Liver (tissue), 9 donors: ENCODE results near the gene GFOD2. TPM values are rescaled to one million over a fixed set of nuclear protein-coding genes. Genes with fewer than 3 reads are reported as not detected.

Source experiments
- DNase-seq: peaks from one replicate; pipeline ENCODE4 v3.0.0-alpha.2; 2017; ENCODE audit warnings: low spot score
- H3K27ac ChIP-seq, 2 donors: one replicate each; pipeline ENCODE4 v1.7.0; 2013; ENCODE audit warnings: inconsistent platforms in 2 of 2, low read length in 2 of 2, control low read depth in 1 of 2, low read depth in 1 of 2, mild to moderate bottlenecking in 1 of 2
- H3K27me3 ChIP-seq, 4 donors: one replicate each; pipeline versions ENCODE4 v1.6.1 to v1.7.0; 2013; ENCODE audit warnings: low read length in 3 of 4, inconsistent platforms in 1 of 4, mild to moderate bottlenecking in 1 of 4, moderate library complexity in 1 of 4; ENCODE audit not compliant: control insufficient read depth in 4 of 4, insufficient read depth in 4 of 4
- H3K36me3 ChIP-seq, 4 donors: one replicate each; pipeline versions ENCODE4 v1.6.1 to v1.7.0; 2013; ENCODE audit warnings: low read length in 3 of 4, mild to moderate bottlenecking in 3 of 4, low read depth in 1 of 4, moderate library complexity in 1 of 4; ENCODE audit not compliant: control insufficient read depth in 4 of 4, insufficient read depth in 3 of 4
- H3K4me1 ChIP-seq, 4 donors: one replicate each; pipeline versions ENCODE4 v1.6.1 to v1.7.0; 2013; ENCODE audit warnings: low read length in 3 of 4, mild to moderate bottlenecking in 3 of 4, moderate library complexity in 1 of 4; ENCODE audit not compliant: control insufficient read depth in 4 of 4, insufficient read depth in 4 of 4
- H3K4me3 ChIP-seq, 3 donors: one replicate each; pipeline versions ENCODE4 v1.6.1 to v1.7.0; 2013; ENCODE audit warnings: low read length in 3 of 3, control low read depth in 1 of 3, low read depth in 1 of 3, mild to moderate bottlenecking in 1 of 3
- H3K9ac ChIP-seq, 2 donors: one replicate each; pipeline ENCODE4 v1.7.0; 2013; ENCODE audit warnings: low read length in 2 of 2, mild to moderate bottlenecking in 2 of 2, moderate library complexity in 2 of 2, control low read depth in 1 of 2, low read depth in 1 of 2
- H3K9me3 ChIP-seq, 4 donors: one replicate each; pipeline versions ENCODE4 v1.6.1 to v1.7.0; 2013; ENCODE audit warnings: low read length in 3 of 4; ENCODE audit not compliant: control insufficient read depth in 4 of 4
- ATF3 ChIP-seq: IDR thresholded peaks from 2 replicates; pipeline ENCODE4 v1.6.1; 2016; ENCODE audit warnings: antibody characterized with exemption
- EGR1 ChIP-seq, 2 donors: IDR thresholded peaks; 2 replicates each; pipeline ENCODE4 v1.6.1; 2016 to 2018; ENCODE audit warnings: antibody characterized with exemption in 2 of 2, low read depth in 2 of 2
- FOXA1 ChIP-seq: IDR thresholded peaks from 2 replicates; pipeline ENCODE4 v1.6.1; 2016; ENCODE audit warnings: antibody characterized with exemption
- FOXA2 ChIP-seq: IDR thresholded peaks from 2 replicates; pipeline ENCODE4 v1.6.1; 2016; ENCODE audit warnings: antibody characterized with exemption
- GABPA ChIP-seq, 2 donors: IDR thresholded peaks in 1 of 2; conservative IDR thresholded peaks in 1 of 2; 2 replicates each; pipeline ENCODE4 v1.6.1; 2016; ENCODE audit warnings: antibody characterized with exemption in 2 of 2, mild to moderate bottlenecking in 1 of 2, moderate library complexity in 1 of 2
- HNF4A ChIP-seq, 2 donors: conservative IDR thresholded peaks; 2 replicates each; pipeline ENCODE4 v1.6.1; 2016; ENCODE audit warnings: antibody characterized with exemption in 2 of 2, mild to moderate bottlenecking in 2 of 2
- JUND ChIP-seq, 2 donors: IDR thresholded peaks; 2 replicates each; pipeline ENCODE4 v1.6.1; 2016; ENCODE audit warnings: antibody characterized with exemption in 2 of 2
- NR2F2 ChIP-seq: IDR thresholded peaks from 2 replicates; pipeline ENCODE4 v1.6.1; 2016; ENCODE audit warnings: antibody characterized with exemption
- RAD21 ChIP-seq, 2 donors: IDR thresholded peaks; 2 replicates each; pipeline ENCODE4 v1.6.1; 2016; ENCODE audit warnings: antibody characterized with exemption in 2 of 2, mild to moderate bottlenecking in 2 of 2
- RXRA ChIP-seq, 2 donors: IDR thresholded peaks; 2 replicates each; pipeline ENCODE4 v1.6.1; 2017 to 2018; ENCODE audit warnings: antibody characterized with exemption in 2 of 2, mild to moderate bottlenecking in 1 of 2
- TAF1 ChIP-seq: conservative IDR thresholded peaks from 2 replicates; pipeline ENCODE4 v1.6.1; 2016; ENCODE audit warnings: antibody characterized with exemption, mild to moderate bottlenecking
- YY1 ChIP-seq: IDR thresholded peaks from 2 replicates; pipeline ENCODE4 v1.6.1; 2016; ENCODE audit warnings: antibody characterized with exemption, mild to moderate bottlenecking
- WGBS: extraction: QIAGEN DNeasy Blood & Tissue Kit; methylation state at CpG from one replicate; pipeline ENCODE4 v1.1.7; 2013; 5-methylcytosine and 5-hydroxymethylcytosine counted together
- polyA plus RNA-seq, 2 donors: library from polyadenylated mRNA; stranded (reverse) in 1 of 2; unstranded in 1 of 2; fragments of 200-250 nt in 1 of 2; fragments of >200 nt in 1 of 2; fragmentation: Nextera tagmentation in 1 of 2; extraction: Ambion mirVana in 1 of 2; gene quantifications; one replicate each; pipeline versions ENCODE4 v1.2.1 to v1.2.3, GENCODE V29; 2013 to 2015
- total RNA-seq, 2 donors: library from RNA; depleted of rRNA; stranded (reverse); fragments of >200 nt; gene quantifications; one replicate each; pipeline ENCODE4 v1.2.3, GENCODE V29; 2014
- TF ChIP-seq, protein P1 (sequence below): IDR thresholded peaks from 2 replicates; pipeline ENCODE4 v1.6.1; 2016; ENCODE audit warnings: antibody characterized with exemption, mild to moderate bottlenecking
- TF ChIP-seq, protein P2 (sequence below): IDR thresholded peaks from 2 replicates; pipeline ENCODE4 v1.6.1; 2016; ENCODE audit warnings: antibody characterized with exemption
- TF ChIP-seq, protein P3 (sequence below): fragments of 150-350 bp; IDR thresholded peaks from 2 replicates; pipeline ENCODE4 v1.5.1; 2017; ENCODE audit warnings: improper control_type of control experiment, low read depth, low read length; ENCODE audit not compliant: missing input control
- TF ChIP-seq, protein P4 (sequence below): IDR thresholded peaks from 2 replicates; pipeline ENCODE4 v1.6.1; 2016; ENCODE audit warnings: antibody characterized with exemption
- donor health status: healthy.
- donor health status: healthy.
- donor health status: healthy.
- donor health status: healthy.
- donor health status: healthy.

Gene GFOD2
- total and polyA plus RNA-seq, 4 donors, result 12.7 to 48.8 (median 28.9) TPM

- Histone ChIP-seq H3K27ac (no peak overlapping the region), H3K36me3 (peaks cover 0 to 6% (median 0%) of the 10 kb centered on the region in 4 donors), H3K4me1 (peaks cover 7 to 31% (median 9%) of the 10 kb centered on the region in 4 donors), H3K9me3 (no peaks in the 10 kb centered on the region), H3K27me3 (no peaks in the 10 kb centered on the region), H3K9ac (no peak overlapping the region), H3K4me3 (no peak overlapping the region)
- TF ChIP-seq RXRA (IDR thresholded peaks at IDR 0.05) (no peak), FOXA1 (no peak), EGR1 (IDR thresholded peaks at IDR 0.05; ENCODE audit: low read depth in 2 of 2) (no peak), ATF3 (no peak), FOXA2 (no peak), HNF4A (conservative IDR thresholded peaks at IDR 0.05) (no peak), GABPA (IDR thresholded peaks at IDR 0.05 in 1 of 2, conservative IDR thresholded peaks at IDR 0.05 in 1 of 2) (no peak), RAD21 (IDR thresholded peaks at IDR 0.05) (no peak), NR2F2 (no peak), TAF1 (no peak), JUND (IDR thresholded peaks at IDR 0.05) (no peak), YY1 (no peak)
- TF ChIP-seq, protein P1, sequence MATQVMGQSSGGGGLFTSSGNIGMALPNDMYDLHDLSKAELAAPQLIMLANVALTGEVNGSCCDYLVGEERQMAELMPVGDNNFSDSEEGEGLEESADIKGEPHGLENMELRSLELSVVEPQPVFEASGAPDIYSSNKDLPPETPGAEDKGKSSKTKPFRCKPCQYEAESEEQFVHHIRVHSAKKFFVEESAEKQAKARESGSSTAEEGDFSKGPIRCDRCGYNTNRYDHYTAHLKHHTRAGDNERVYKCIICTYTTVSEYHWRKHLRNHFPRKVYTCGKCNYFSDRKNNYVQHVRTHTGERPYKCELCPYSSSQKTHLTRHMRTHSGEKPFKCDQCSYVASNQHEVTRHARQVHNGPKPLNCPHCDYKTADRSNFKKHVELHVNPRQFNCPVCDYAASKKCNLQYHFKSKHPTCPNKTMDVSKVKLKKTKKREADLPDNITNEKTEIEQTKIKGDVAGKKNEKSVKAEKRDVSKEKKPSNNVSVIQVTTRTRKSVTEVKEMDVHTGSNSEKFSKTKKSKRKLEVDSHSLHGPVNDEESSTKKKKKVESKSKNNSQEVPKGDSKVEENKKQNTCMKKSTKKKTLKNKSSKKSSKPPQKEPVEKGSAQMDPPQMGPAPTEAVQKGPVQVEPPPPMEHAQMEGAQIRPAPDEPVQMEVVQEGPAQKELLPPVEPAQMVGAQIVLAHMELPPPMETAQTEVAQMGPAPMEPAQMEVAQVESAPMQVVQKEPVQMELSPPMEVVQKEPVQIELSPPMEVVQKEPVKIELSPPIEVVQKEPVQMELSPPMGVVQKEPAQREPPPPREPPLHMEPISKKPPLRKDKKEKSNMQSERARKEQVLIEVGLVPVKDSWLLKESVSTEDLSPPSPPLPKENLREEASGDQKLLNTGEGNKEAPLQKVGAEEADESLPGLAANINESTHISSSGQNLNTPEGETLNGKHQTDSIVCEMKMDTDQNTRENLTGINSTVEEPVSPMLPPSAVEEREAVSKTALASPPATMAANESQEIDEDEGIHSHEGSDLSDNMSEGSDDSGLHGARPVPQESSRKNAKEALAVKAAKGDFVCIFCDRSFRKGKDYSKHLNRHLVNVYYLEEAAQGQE, result no peak
- TF ChIP-seq, protein P2, sequence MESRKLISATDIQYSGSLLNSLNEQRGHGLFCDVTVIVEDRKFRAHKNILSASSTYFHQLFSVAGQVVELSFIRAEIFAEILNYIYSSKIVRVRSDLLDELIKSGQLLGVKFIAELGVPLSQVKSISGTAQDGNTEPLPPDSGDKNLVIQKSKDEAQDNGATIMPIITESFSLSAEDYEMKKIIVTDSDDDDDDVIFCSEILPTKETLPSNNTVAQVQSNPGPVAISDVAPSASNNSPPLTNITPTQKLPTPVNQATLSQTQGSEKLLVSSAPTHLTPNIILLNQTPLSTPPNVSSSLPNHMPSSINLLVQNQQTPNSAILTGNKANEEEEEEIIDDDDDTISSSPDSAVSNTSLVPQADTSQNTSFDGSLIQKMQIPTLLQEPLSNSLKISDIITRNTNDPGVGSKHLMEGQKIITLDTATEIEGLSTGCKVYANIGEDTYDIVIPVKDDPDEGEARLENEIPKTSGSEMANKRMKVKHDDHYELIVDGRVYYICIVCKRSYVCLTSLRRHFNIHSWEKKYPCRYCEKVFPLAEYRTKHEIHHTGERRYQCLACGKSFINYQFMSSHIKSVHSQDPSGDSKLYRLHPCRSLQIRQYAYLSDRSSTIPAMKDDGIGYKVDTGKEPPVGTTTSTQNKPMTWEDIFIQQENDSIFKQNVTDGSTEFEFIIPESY, result no peak
- TF ChIP-seq, protein P3, sequence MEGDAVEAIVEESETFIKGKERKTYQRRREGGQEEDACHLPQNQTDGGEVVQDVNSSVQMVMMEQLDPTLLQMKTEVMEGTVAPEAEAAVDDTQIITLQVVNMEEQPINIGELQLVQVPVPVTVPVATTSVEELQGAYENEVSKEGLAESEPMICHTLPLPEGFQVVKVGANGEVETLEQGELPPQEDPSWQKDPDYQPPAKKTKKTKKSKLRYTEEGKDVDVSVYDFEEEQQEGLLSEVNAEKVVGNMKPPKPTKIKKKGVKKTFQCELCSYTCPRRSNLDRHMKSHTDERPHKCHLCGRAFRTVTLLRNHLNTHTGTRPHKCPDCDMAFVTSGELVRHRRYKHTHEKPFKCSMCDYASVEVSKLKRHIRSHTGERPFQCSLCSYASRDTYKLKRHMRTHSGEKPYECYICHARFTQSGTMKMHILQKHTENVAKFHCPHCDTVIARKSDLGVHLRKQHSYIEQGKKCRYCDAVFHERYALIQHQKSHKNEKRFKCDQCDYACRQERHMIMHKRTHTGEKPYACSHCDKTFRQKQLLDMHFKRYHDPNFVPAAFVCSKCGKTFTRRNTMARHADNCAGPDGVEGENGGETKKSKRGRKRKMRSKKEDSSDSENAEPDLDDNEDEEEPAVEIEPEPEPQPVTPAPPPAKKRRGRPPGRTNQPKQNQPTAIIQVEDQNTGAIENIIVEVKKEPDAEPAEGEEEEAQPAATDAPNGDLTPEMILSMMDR, result no peak
- TF ChIP-seq, protein P4, sequence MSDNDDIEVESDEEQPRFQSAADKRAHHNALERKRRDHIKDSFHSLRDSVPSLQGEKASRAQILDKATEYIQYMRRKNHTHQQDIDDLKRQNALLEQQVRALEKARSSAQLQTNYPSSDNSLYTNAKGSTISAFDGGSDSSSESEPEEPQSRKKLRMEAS, result no peak
- 97% methylated on average over 5 of the region's 5 CpGs for WGBS
- no peak for DNase-seq
Observed at GRCh38 chr16:67707790-67708189, 11.3 kb downstream of the GFOD2 start.

GRCh38 chr16:67707210-67707609, 11.9 kb downstream of the GFOD2 start:
- H3K9me3 ChIP-seq, result no peaks in the 10 kb centered on the region
- no peak overlapping the region for H3K27ac ChIP-seq
- peaks cover 7 to 31% (median 10%) of the 10 kb centered on the region in 4 donors for H3K4me1 ChIP-seq
- DNase-seq, result no peak
- no peaks in the 10 kb centered on the region for H3K27me3 ChIP-seq
- no peak overlapping the region for H3K9ac ChIP-seq
- over 99% methylated on average over 4 of the region's 4 CpGs for WGBS
- TF ChIP-seq JUND (IDR thresholded peaks at IDR 0.05) (no peak), TAF1 (no peak), RAD21 (IDR thresholded peaks at IDR 0.05) (no peak), YY1 (no peak), FOXA2 (no peak)
- TF ChIP-seq, protein P4, result no peak
- TF ChIP-seq, protein P1, result no peak
- H3K36me3 ChIP-seq, result peaks cover 0 to 6% (median 0%) of the 10 kb centered on the region in 4 donors
- no peak overlapping the region for H3K4me3 ChIP-seq
